PC-3 (cell line): Measurements from ENCODE around the gene TEX264.

Source experiments
- EZH2 ChIP-seq: fragments of 300-600 bp; sonication (generic); IDR thresholded peaks from one replicate; pipeline ENCODE4 v1.6.1; 2017; ENCODE audit warnings: antibody characterized with exemption, mild to moderate bottlenecking, low read length; ENCODE audit not compliant: unreplicated experiment
- TF ChIP-seq, protein P1 (sequence below): fragments of 300-600 bp; sonication (generic); conservative IDR thresholded peaks from 2 replicates; pipeline ENCODE4 v1.5.1; 2017; ENCODE audit warnings: antibody characterized with exemption, low read depth, mild to moderate bottlenecking, low read length

DNA sequence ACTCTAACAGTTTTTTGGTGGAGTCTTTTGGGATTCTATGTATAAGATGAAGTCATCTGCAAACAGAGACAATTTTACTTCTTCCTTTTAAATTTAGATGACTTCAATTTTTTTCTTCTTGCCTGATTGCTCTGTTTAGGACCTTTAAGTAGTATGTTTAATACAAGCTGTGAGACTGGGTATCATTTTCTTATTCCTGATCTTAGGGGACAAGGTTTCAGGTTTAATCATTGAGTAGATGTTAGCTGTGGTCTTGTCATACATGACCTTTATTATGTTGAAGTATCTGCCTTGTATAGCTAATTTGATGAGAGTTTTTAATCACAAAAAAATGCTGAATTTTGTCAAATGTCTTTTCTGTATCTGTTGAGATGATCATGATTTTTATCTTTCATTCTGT lies 56.4 kb downstream of the TEX264 start:
- TF ChIP-seq, protein P1, sequence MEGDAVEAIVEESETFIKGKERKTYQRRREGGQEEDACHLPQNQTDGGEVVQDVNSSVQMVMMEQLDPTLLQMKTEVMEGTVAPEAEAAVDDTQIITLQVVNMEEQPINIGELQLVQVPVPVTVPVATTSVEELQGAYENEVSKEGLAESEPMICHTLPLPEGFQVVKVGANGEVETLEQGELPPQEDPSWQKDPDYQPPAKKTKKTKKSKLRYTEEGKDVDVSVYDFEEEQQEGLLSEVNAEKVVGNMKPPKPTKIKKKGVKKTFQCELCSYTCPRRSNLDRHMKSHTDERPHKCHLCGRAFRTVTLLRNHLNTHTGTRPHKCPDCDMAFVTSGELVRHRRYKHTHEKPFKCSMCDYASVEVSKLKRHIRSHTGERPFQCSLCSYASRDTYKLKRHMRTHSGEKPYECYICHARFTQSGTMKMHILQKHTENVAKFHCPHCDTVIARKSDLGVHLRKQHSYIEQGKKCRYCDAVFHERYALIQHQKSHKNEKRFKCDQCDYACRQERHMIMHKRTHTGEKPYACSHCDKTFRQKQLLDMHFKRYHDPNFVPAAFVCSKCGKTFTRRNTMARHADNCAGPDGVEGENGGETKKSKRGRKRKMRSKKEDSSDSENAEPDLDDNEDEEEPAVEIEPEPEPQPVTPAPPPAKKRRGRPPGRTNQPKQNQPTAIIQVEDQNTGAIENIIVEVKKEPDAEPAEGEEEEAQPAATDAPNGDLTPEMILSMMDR, result no peak
- TF ChIP-seq EZH2, result no peak
